ENCODE results near the gene SIK3. TPM values are rescaled to one million over a fixed set of nuclear protein-coding genes. Genes with fewer than 3 reads are reported as not detected.

SIK3 gene
- total and polyA plus RNA-seq, 2 experiments from 2014 or later = 6.1 to 33.9 TPM

GRCh38 chr11:116990061-116990473 lies 108.2 kb downstream of the SIK3 start:
- Histone ChIP-seq H3K27ac (ENCODE audit: low read depth) (no peak overlapping the region), H3K79me2 (replicated peaks; ENCODE audit: insufficient read depth) (peaks cover 88% of the 10 kb centered on the region), H3K4me3 (no peak overlapping the region), H3K4me1 (ENCODE audit: insufficient read depth) (peaks cover 51% of the 10 kb centered on the region), H3K9me2 (ENCODE audit: insufficient read depth) (no peaks in the 10 kb centered on the region), H3F3A (replicated peaks; ENCODE audit: low read depth) (no peaks in the 10 kb centered on the region), H3K4me2 (no peak overlapping the region), H4K20me1 (replicated peaks; ENCODE audit: insufficient read depth) (peaks cover 20% of the 10 kb centered on the region), H3K36me3 (ENCODE audit: insufficient read depth) (no peaks in the 10 kb centered on the region), H2AFZ (no peak overlapping the region), H3K27me3 (ENCODE audit: insufficient read depth) (no peaks in the 10 kb centered on the region)
- no peak for TF ChIP-seq ZNF331 (CRISPR knock-in tag; IDR thresholded peaks at IDR 0.05; ENCODE audit: low read depth)
- no peak for TF ChIP-seq NANOG (IDR thresholded peaks at IDR 0.05; ENCODE audit: borderline replicate concordance)
- TF ChIP-seq, protein P1, sequence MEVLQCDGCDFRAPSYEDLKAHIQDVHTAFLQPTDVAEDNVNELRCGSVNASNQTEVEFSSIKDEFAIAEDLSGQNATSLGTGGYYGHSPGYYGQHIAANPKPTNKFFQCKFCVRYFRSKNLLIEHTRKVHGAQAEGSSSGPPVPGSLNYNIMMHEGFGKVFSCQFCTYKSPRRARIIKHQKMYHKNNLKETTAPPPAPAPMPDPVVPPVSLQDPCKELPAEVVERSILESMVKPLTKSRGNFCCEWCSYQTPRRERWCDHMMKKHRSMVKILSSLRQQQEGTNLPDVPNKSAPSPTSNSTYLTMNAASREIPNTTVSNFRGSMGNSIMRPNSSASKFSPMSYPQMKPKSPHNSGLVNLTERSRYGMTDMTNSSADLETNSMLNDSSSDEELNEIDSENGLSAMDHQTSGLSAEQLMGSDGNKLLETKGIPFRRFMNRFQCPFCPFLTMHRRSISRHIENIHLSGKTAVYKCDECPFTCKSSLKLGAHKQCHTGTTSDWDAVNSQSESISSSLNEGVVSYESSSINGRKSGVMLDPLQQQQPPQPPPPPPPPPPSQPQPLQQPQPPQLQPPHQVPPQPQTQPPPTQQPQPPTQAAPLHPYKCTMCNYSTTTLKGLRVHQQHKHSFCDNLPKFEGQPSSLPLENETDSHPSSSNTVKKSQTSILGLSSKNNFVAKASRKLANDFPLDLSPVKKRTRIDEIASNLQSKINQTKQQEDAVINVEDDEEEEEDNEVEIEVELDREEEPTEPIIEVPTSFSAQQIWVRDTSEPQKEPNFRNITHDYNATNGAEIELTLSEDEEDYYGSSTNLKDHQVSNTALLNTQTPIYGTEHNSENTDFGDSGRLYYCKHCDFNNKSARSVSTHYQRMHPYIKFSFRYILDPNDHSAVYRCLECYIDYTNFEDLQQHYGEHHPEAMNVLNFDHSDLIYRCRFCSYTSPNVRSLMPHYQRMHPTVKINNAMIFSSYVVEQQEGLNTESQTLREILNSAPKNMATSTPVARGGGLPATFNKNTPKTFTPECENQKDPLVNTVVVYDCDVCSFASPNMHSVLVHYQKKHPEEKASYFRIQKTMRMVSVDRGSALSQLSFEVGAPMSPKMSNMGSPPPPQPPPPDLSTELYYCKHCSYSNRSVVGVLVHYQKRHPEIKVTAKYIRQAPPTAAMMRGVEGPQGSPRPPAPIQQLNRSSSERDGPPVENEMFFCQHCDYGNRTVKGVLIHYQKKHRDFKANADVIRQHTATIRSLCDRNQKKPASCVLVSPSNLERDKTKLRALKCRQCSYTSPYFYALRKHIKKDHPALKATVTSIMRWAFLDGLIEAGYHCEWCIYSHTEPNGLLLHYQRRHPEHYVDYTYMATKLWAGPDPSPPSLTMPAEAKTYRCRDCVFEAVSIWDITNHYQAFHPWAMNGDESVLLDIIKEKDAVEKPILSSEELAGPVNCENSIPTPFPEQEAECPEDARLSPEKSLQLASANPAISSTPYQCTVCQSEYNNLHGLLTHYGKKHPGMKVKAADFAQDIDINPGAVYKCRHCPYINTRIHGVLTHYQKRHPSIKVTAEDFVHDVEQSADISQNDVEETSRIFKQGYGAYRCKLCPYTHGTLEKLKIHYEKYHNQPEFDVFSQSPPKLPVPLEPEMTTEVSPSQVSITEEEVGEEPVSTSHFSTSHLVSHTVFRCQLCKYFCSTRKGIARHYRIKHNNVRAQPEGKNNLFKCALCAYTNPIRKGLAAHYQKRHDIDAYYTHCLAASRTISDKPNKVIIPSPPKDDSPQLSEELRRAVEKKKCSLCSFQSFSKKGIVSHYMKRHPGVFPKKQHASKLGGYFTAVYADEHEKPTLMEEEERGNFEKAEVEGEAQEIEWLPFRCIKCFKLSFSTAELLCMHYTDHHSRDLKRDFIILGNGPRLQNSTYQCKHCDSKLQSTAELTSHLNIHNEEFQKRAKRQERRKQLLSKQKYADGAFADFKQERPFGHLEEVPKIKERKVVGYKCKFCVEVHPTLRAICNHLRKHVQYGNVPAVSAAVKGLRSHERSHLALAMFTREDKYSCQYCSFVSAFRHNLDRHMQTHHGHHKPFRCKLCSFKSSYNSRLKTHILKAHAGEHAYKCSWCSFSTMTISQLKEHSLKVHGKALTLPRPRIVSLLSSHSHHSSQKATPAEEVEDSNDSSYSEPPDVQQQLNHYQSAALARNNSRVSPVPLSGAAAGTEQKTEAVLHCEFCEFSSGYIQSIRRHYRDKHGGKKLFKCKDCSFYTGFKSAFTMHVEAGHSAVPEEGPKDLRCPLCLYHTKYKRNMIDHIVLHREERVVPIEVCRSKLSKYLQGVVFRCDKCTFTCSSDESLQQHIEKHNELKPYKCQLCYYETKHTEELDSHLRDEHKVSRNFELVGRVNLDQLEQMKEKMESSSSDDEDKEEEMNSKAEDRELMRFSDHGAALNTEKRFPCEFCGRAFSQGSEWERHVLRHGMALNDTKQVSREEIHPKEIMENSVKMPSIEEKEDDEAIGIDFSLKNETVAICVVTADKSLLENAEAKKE (CRISPR knock-in tag; IDR thresholded peaks at IDR 0.05) = no peak
- no peak for TF ChIP-seq POLR2AphosphoS5 (IDR thresholded peaks at IDR 0.05; ENCODE audit: low read depth)
- TF ChIP-seq ETS1 (IDR thresholded peaks at IDR 0.05) = no peak
- Mint-ChIP-seq H3K27me3 (ENCODE audit: insufficient read depth, low read depth, poor library complexity) (peaks cover 2% of the 10 kb centered on the region), H3K9me3 (no peaks in the 10 kb centered on the region), H3K36me3 (ENCODE audit: low read depth) (no peaks in the 10 kb centered on the region), H3K4me3 (no peak overlapping the region), H3K27ac (no peak overlapping the region), H3K4me1 (peaks cover 52% of the 10 kb centered on the region)
- DNase-seq (ENCODE audit: low spot score) (no peak), ATAC-seq (peak; percentile 13; the same call in 1 of the 3 replicates)

DNA sequence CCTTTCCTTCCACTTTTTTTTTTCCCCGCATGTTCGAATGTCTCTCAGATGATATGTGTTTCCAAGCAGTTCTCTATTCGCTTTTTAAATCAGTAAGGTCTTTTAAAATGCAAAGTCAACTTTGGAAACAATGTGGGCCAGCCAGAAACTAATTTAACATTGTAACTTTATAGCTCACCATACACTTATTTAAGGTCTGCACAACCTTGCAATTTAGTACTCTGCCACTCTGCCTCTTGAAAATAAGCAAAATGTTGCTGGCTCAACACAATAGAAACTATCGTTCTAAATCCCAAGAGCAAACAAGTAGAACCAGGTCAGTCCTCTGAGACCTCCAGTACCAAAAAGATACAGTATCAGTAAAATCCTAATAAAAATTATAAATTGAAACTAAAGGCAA lies 109.0 kb downstream of the SIK3 start:
- no peak for ATAC-seq
- peaks cover 2% of the 10 kb centered on the region for H3K27me3 Mint-ChIP-seq (ENCODE audit: insufficient read depth, low read depth, poor library complexity)
- H3K79me2 ChIP-seq (replicated peaks; ENCODE audit: insufficient read depth) = peaks cover 87% of the 10 kb centered on the region
- no peak for TF ChIP-seq ETS1 (IDR thresholded peaks at IDR 0.05)
- no peak for TF ChIP-seq ZNF114 (CRISPR knock-in tag; IDR thresholded peaks at IDR 0.05)
- no peak for TF ChIP-seq REST (IDR thresholded peaks at IDR 0.05; ENCODE audit: unreplicated experiment)
- TF ChIP-seq EZH2 (IDR thresholded peaks at IDR 0.05; ENCODE audit: low read depth, unreplicated experiment) = no peak
- no peak for TF ChIP-seq POLR2AphosphoS5 (IDR thresholded peaks at IDR 0.05; ENCODE audit: low read depth)

More for the DNA sequence above, 109.0 kb downstream of the SIK3 start:
- Mint-ChIP-seq H3K9me3 (no peaks in the 10 kb centered on the region), H3K36me3 (ENCODE audit: low read depth) (no peaks in the 10 kb centered on the region), H3K4me3 (no peak overlapping the region), H3K27ac (peak overlapping the region; percentile 20; the same call in 1 of the 2 replicates), H3K4me1 (peaks cover 47% of the 10 kb centered on the region)
- Histone ChIP-seq H3K4me1 (ENCODE audit: insufficient read depth) (peaks cover 48% of the 10 kb centered on the region), H2AFZ (no peak overlapping the region), H3F3A (replicated peaks; ENCODE audit: low read depth) (no peaks in the 10 kb centered on the region), H3K4me2 (peak overlapping the region; percentile 27), H4K20me1 (replicated peaks; ENCODE audit: insufficient read depth) (peaks cover 25% of the 10 kb centered on the region), H3K27me3 (ENCODE audit: insufficient read depth) (no peaks in the 10 kb centered on the region), H3K4me3 (no peak overlapping the region), H3K9me2 (ENCODE audit: insufficient read depth) (no peaks in the 10 kb centered on the region), H3K36me3 (ENCODE audit: insufficient read depth) (no peaks in the 10 kb centered on the region), H3K27ac (ENCODE audit: low read depth) (no peak overlapping the region)
- DNase-seq (ENCODE audit: low spot score) = no peak

Data from GM23338 (cell line).